ENCODE results near the gene SRSF6.

DNA sequence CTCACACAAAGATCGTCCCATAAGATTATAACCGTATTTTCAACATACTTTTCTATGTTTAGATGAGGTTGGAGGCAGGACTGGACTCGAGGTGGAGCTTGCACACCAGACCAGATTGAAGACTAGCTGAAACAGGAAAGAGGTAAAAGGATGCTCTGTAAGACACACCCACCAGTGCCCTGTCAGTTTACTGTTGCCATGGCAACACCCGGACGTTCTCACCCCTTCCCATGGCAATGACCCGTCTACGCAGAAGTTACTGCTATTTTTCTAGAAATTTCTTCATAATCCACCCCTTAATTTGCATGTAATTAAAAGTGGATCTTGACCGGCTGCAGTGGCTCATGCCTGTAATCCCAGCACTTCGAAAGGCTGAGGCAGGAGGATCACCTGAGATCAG, 13.6 kb upstream of the SRSF6 start:
- TF ChIP-seq POLR2AphosphoS5 (IDR thresholded peaks at IDR 0.05; ENCODE audit: low read depth, low read length) = no peak
- TF ChIP-seq, protein P1, sequence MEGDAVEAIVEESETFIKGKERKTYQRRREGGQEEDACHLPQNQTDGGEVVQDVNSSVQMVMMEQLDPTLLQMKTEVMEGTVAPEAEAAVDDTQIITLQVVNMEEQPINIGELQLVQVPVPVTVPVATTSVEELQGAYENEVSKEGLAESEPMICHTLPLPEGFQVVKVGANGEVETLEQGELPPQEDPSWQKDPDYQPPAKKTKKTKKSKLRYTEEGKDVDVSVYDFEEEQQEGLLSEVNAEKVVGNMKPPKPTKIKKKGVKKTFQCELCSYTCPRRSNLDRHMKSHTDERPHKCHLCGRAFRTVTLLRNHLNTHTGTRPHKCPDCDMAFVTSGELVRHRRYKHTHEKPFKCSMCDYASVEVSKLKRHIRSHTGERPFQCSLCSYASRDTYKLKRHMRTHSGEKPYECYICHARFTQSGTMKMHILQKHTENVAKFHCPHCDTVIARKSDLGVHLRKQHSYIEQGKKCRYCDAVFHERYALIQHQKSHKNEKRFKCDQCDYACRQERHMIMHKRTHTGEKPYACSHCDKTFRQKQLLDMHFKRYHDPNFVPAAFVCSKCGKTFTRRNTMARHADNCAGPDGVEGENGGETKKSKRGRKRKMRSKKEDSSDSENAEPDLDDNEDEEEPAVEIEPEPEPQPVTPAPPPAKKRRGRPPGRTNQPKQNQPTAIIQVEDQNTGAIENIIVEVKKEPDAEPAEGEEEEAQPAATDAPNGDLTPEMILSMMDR (IDR thresholded peaks at IDR 0.05) = no peak

Measured in Panc1 (cell line).